ENCODE results near the gene RTL10. TPM values are rescaled to one million over a fixed set of nuclear protein-coding genes. Genes with fewer than 3 reads are reported as not detected.

The RTL10 gene
- total RNA-seq, 2 donors from 2014 or later: 15.7 to 41.9 TPM

- H3K27me3 ChIP-seq (replicated peaks; ENCODE audit: insufficient read depth): no peaks in the 10 kb centered on the region
- H3K4me1 ChIP-seq (replicated peaks): peaks cover 39% of the 10 kb centered on the region
- no peak for DNase-seq (ENCODE audit: low spot score)
- intact Hi-C loops (cut with DNase I): no loop called here
- peak overlapping the region; percentile 68 to 75 for H3K27ac ChIP-seq
- TF ChIP-seq CTCF (IDR thresholded peaks at IDR 0.05) (no peak), POLR2AphosphoS5 (IDR thresholded peaks at IDR 0.05) (peak; percentile 83)
- no peak overlapping the region for H3K4me3 ChIP-seq
- H3K9me3 ChIP-seq: no peaks in the 10 kb centered on the region
- H3K36me3 ChIP-seq: no peaks in the 10 kb centered on the region
- 69% methylated on average over 16 of the region's 16 CpGs for WGBS
Observed at GRCh38 chr22:19878461-19879245, 24.0 kb upstream of the RTL10 start.

GRCh38 chr22:19877626-19878339 lies 23.1 kb upstream of the RTL10 start:
- WGBS: 94% methylated on average over 19 of the region's 20 CpGs
- no peak for DNase-seq (ENCODE audit: low spot score)
- H3K4me1 ChIP-seq (replicated peaks): peaks cover 42% of the 10 kb centered on the region

GRCh38 chr22:19876941-19877625 lies 22.4 kb upstream of the RTL10 start:
- H3K27ac ChIP-seq: peak overlapping the region in 1 of 2 donors; percentile 69
- H3K4me3 ChIP-seq: no peak overlapping the region
- intact Hi-C loops (cut with DNase I): no loop called here
- no peaks in the 10 kb centered on the region for H3K9me3 ChIP-seq
- 88% methylated on average over 13 of the region's 18 CpGs for WGBS
- no peak for DNase-seq (ENCODE audit: low spot score)
- no peaks in the 10 kb centered on the region for H3K27me3 ChIP-seq (replicated peaks; ENCODE audit: insufficient read depth)
- H3K4me1 ChIP-seq (replicated peaks): peaks cover 42% of the 10 kb centered on the region
- no peaks in the 10 kb centered on the region for H3K36me3 ChIP-seq
- no peak for TF ChIP-seq POLR2AphosphoS5 (IDR thresholded peaks at IDR 0.05)
- no peak for TF ChIP-seq CTCF (IDR thresholded peaks at IDR 0.05)
- no peak for TF ChIP-seq POLR2A (IDR thresholded peaks at IDR 0.05)

More at GRCh38 chr22:19877626-19878339, 23.1 kb upstream of the RTL10 start:
- Histone ChIP-seq H3K9me3 (no peaks in the 10 kb centered on the region), H3K27ac (peak overlapping the region; percentile 68 to 75), H3K36me3 (no peaks in the 10 kb centered on the region), H3K27me3 (replicated peaks; ENCODE audit: insufficient read depth) (no peaks in the 10 kb centered on the region), H3K4me3 (no peak overlapping the region)
- no peak for TF ChIP-seq POLR2AphosphoS5 (IDR thresholded peaks at IDR 0.05)
- TF ChIP-seq POLR2A (IDR thresholded peaks at IDR 0.05): no peak
- no peak for TF ChIP-seq CTCF (IDR thresholded peaks at IDR 0.05)
- intact Hi-C loops (cut with DNase I): no loop called here

GRCh38 chr22:19876314-19876940 lies 21.8 kb upstream of the RTL10 start:
- Histone ChIP-seq H3K4me1 (replicated peaks) (peaks cover 42% of the 10 kb centered on the region), H3K27me3 (replicated peaks; ENCODE audit: insufficient read depth) (no peaks in the 10 kb centered on the region), H3K27ac (peak overlapping the region; percentile 19 to 69), H3K9me3 (no peaks in the 10 kb centered on the region), H3K4me3 (no peak overlapping the region), H3K36me3 (no peaks in the 10 kb centered on the region)
- DNase-seq (ENCODE audit: low spot score): no peak
- no peak for TF ChIP-seq CTCF (IDR thresholded peaks at IDR 0.05)
- TF ChIP-seq POLR2AphosphoS5 (IDR thresholded peaks at IDR 0.05): no peak
- TF ChIP-seq POLR2A (IDR thresholded peaks at IDR 0.05): no peak
- WGBS: 76% methylated on average over 19 of the region's 21 CpGs
- intact Hi-C loops (cut with DNase I): no loop called here
